Neural progenitor cell (in vitro differentiated cells): ENCODE measurements around the gene KIF26B. TPM values are rescaled to one million over a fixed set of nuclear protein-coding genes. Genes with fewer than 3 reads are reported as not detected.

Experiments
- DNase-seq: peaks from one replicate; pipeline ENCODE4 v3.0.0-alpha.2; 2016; ENCODE audit warnings: low spot score
- H2AFZ ChIP-seq: fragments of 200-600 bp; sonication (generic); replicated peaks from 2 replicates; pipeline ENCODE4 v1.6.1; 2016; ENCODE audit warnings: antibody characterized with exemption
- H3F3A ChIP-seq: fragments of 200-600 bp; sonication (generic); 2 replicates; pipeline ENCODE4 v1.6.1; 2016; ENCODE audit warnings: antibody characterized with exemption, low read depth
- H3K27ac ChIP-seq: fragments of 200-600 bp; sonication (generic); 2 replicates; pipeline ENCODE4 v1.5.1; 2016; ENCODE audit warnings: mild to moderate bottlenecking
- H3K27me3 ChIP-seq: fragments of 200-600 bp; sonication (generic); 2 replicates; pipeline ENCODE4 v1.6.1; 2016; ENCODE audit warnings: mild to moderate bottlenecking, moderate library complexity
- H3K36me3 ChIP-seq: fragments of 200-600 bp; sonication (generic); 2 replicates; pipeline ENCODE4 v1.5.1; 2016
- H3K4me1 ChIP-seq: fragments of 200-600 bp; sonication (generic); 2 replicates; pipeline ENCODE4 v1.6.1; 2016; ENCODE audit warnings: mixed run types
- H3K4me2 ChIP-seq: fragments of 200-600 bp; sonication (generic); 2 replicates; pipeline ENCODE4 v1.6.1; 2016
- H3K4me3 ChIP-seq: fragments of 200-600 bp; sonication (generic); 2 replicates; pipeline ENCODE4 v1.5.1; 2016
- H3K79me2 ChIP-seq: fragments of 200-600 bp; sonication (generic); 2 replicates; pipeline ENCODE4 v1.6.1; 2016; ENCODE audit warnings: low read depth
- H3K9ac ChIP-seq: fragments of 200-600 bp; sonication (generic); 2 replicates; pipeline ENCODE4 v1.6.1; 2016
- H3K9me3 ChIP-seq: fragments of 200-600 bp; sonication (generic); 2 replicates; pipeline ENCODE4 v1.5.1; 2016; ENCODE audit warnings: low read depth
- H4K20me1 ChIP-seq: fragments of 200-600 bp; sonication (generic); 2 replicates; pipeline ENCODE4 v1.6.1; 2016; ENCODE audit warnings: low read depth
- H3K27ac Mint-ChIP-seq: 3 replicates; pipeline ENCODE4 v1.8.0; 2021; ENCODE audit warnings: mixed read lengths
- H3K27me3 Mint-ChIP-seq: 2 replicates; pipeline ENCODE4 v1.8.0; 2022; ENCODE audit warnings: low read depth, mild to moderate bottlenecking, inconsistent platforms, moderate library complexity, mixed read lengths; ENCODE audit not compliant: insufficient read depth
- H3K36me3 Mint-ChIP-seq: 3 replicates; pipeline ENCODE4 v1.8.0; 2021; ENCODE audit warnings: mixed read lengths
- H3K4me1 Mint-ChIP-seq: 3 replicates; pipeline ENCODE4 v1.8.0; 2021; ENCODE audit warnings: mixed read lengths
- H3K4me3 Mint-ChIP-seq: 3 replicates; pipeline ENCODE4 v1.8.0; 2021; ENCODE audit warnings: mild to moderate bottlenecking, moderate library complexity, mixed read lengths
- H3K9me3 Mint-ChIP-seq: 3 replicates; pipeline ENCODE4 v1.8.0; 2020; ENCODE audit warnings: mixed read lengths
- CTCF ChIP-seq: fragments of 200-600 bp; sonication (generic); IDR thresholded peaks from 2 replicates; pipeline ENCODE4 v1.5.1; 2017; ENCODE audit warnings: antibody characterized with exemption, mild to moderate bottlenecking
- EZH2 ChIP-seq: fragments of 200-600 bp; sonication (generic); IDR thresholded peaks from 2 replicates; pipeline ENCODE4 v1.6.1; 2017; ENCODE audit warnings: antibody characterized with exemption, mild to moderate bottlenecking, moderate library complexity
- EZH2phosphoT487 ChIP-seq: fragments of 200-600 bp; sonication (generic); IDR thresholded peaks from 2 replicates; pipeline ENCODE4 v1.6.1; 2017; ENCODE audit warnings: antibody characterized with exemption
- total RNA-seq: library from RNA; depleted of rRNA; stranded (reverse); fragments of >200 nt; gene quantifications from 2 replicates; pipeline ENCODE4 v1.2.3, GENCODE V29; 2015; ENCODE audit warnings: low replicate concordance

Gene KIF26B
- total RNA-seq, 1 donor from 2014 or later: 0.47 TPM

DNA sequence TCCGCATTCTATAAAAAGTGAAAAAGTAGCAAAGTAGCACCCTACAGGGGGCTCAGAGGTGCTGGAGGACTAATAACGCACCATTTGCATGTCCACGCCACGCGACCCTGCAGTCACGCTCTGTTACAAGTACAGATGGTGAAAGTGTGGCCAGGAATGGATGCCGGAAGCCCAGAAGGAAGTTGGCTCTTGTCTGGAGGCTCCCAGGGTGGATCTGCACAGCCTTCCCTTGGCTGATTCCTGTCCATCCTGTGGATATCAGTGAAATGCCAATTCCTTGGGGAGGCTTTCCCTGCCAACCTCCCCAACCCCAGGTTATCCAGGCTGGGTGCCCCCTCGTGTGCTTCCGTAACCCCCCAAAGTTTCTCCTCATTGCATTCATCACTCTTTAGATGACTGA is 396.8 kb downstream of the KIF26B start:
- Mint-ChIP-seq H3K36me3 (no peaks in the 10 kb centered on the region), H3K27me3 (no peaks in the 10 kb centered on the region), H3K4me1 (peaks cover 11% of the 10 kb centered on the region), H3K9me3 (no peaks in the 10 kb centered on the region), H3K4me3 (no peak overlapping the region), H3K27ac (no peak overlapping the region)
- H3K4me2 ChIP-seq: no peak overlapping the region
- no peaks in the 10 kb centered on the region for H3K36me3 ChIP-seq
- no peak overlapping the region for H2AFZ ChIP-seq
- H3K9me3 ChIP-seq: no peaks in the 10 kb centered on the region
- H3K27ac ChIP-seq: no peak overlapping the region
- H3K4me1 ChIP-seq: peaks cover 13% of the 10 kb centered on the region
- DNase-seq: no peak
- H3K27me3 ChIP-seq: no peaks in the 10 kb centered on the region
- no peak overlapping the region for H3K9ac ChIP-seq
- peaks cover 6% of the 10 kb centered on the region for H3F3A ChIP-seq
- no peak overlapping the region for H3K4me3 ChIP-seq
- no peaks in the 10 kb centered on the region for H3K79me2 ChIP-seq
- no peak for TF ChIP-seq EZH2
- no peak for TF ChIP-seq CTCF
- no peak for TF ChIP-seq EZH2phosphoT487
- H4K20me1 ChIP-seq: no peaks in the 10 kb centered on the region

GRCh38 chr1:245552331-245552730 is 397.5 kb downstream of the KIF26B start:
- Histone ChIP-seq H3K4me2 (no peak overlapping the region), H3K79me2 (no peaks in the 10 kb centered on the region), H3K36me3 (no peaks in the 10 kb centered on the region), H2AFZ (no peak overlapping the region), H3K4me3 (no peak overlapping the region), H3K9me3 (no peaks in the 10 kb centered on the region), H3K27me3 (no peaks in the 10 kb centered on the region), H3K4me1 (peaks cover 13% of the 10 kb centered on the region), H3K9ac (no peak overlapping the region), H4K20me1 (no peaks in the 10 kb centered on the region), H3K27ac (no peak overlapping the region), H3F3A (peaks cover 6% of the 10 kb centered on the region)
- Mint-ChIP-seq H3K27ac (no peak overlapping the region), H3K27me3 (no peaks in the 10 kb centered on the region), H3K9me3 (no peaks in the 10 kb centered on the region), H3K36me3 (peaks cover 4% of the 10 kb centered on the region), H3K4me1 (peaks cover 11% of the 10 kb centered on the region), H3K4me3 (no peak overlapping the region)
- TF ChIP-seq CTCF: no peak
- no peak for TF ChIP-seq EZH2
- TF ChIP-seq EZH2phosphoT487: no peak
- DNase-seq: no peak

DNA sequence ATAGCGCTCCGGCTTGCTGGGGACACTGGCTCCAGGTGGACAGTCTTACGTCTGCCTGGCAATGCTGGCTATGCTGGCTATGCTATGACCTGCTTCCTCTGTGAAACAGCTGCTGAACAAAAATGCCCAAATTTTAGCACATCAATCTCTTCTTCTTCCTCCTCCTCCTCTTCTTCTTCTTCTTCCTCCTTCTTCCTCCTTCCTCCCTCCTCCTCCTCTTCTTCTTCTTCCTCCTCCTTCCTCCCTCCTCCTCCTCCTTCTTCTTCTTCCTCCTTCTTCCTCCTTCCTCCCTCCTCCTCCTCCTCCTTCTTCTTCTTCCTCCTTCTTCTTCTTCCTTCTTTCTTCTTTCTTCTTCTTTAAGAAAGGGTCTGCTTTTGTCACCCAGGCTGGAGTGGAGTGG is 401.3 kb downstream of the KIF26B start:
- Histone ChIP-seq H3K27ac (no peak overlapping the region), H4K20me1 (no peaks in the 10 kb centered on the region), H2AFZ (no peak overlapping the region), H3K4me2 (no peak overlapping the region), H3K4me1 (no peaks in the 10 kb centered on the region), H3K9me3 (no peaks in the 10 kb centered on the region), H3K27me3 (no peaks in the 10 kb centered on the region), H3K79me2 (no peaks in the 10 kb centered on the region), H3F3A (no peaks in the 10 kb centered on the region), H3K4me3 (no peak overlapping the region), H3K36me3 (no peaks in the 10 kb centered on the region), H3K9ac (no peak overlapping the region)
- H3K9me3 Mint-ChIP-seq: no peaks in the 10 kb centered on the region
- no peak for DNase-seq
- H3K4me1 Mint-ChIP-seq: no peaks in the 10 kb centered on the region
- H3K27me3 Mint-ChIP-seq: peaks cover 4% of the 10 kb centered on the region
- H3K27ac Mint-ChIP-seq: no peak overlapping the region
- peaks cover 4% of the 10 kb centered on the region for H3K36me3 Mint-ChIP-seq
- TF ChIP-seq EZH2: no peak
- TF ChIP-seq CTCF: no peak
- TF ChIP-seq EZH2phosphoT487: no peak
- H3K4me3 Mint-ChIP-seq: no peak overlapping the region

DNA sequence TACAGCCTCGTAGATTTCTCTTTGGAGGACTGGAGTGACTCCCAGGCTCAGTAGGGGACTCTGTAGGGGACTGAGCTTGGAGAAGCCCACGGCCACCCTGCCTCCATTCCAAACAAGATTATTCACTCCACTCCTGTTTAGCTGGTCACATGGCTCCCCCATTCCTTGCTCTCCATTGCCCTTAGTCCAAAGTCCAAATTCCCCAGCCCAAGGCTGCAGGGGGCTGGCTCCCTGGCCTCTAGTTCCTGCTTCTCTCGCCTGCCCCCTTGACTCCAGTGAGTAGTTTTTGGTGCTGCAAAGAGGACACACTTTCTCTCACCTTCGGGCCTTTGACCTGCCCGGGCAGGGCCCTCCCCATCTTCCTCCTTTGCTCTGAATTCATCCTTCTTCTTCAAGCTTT is 403.3 kb downstream of the KIF26B start:
- Histone ChIP-seq H3K27me3 (no peaks in the 10 kb centered on the region), H3K4me1 (no peaks in the 10 kb centered on the region), H2AFZ (no peak overlapping the region), H3F3A (no peaks in the 10 kb centered on the region), H4K20me1 (no peaks in the 10 kb centered on the region), H3K4me3 (no peak overlapping the region), H3K9me3 (no peaks in the 10 kb centered on the region), H3K4me2 (no peak overlapping the region), H3K9ac (no peak overlapping the region), H3K36me3 (no peaks in the 10 kb centered on the region), H3K27ac (no peak overlapping the region), H3K79me2 (no peaks in the 10 kb centered on the region)
- H3K4me3 Mint-ChIP-seq: no peak overlapping the region
- H3K9me3 Mint-ChIP-seq: no peaks in the 10 kb centered on the region
- DNase-seq: no peak
- no peaks in the 10 kb centered on the region for H3K4me1 Mint-ChIP-seq
- H3K36me3 Mint-ChIP-seq: peaks cover 4% of the 10 kb centered on the region
- no peak overlapping the region for H3K27ac Mint-ChIP-seq
- TF ChIP-seq EZH2 (no peak), EZH2phosphoT487 (no peak), CTCF (no peak)
- peaks cover 5% of the 10 kb centered on the region for H3K27me3 Mint-ChIP-seq
